GM18499 (cell line): ENCODE measurements around the gene SLC13A4.

Source experiments
- ATAC-seq: cut with Tn5 transposase; IDR thresholded peaks from one replicate; pipeline ENCODE4 v1.9.1; 2021; ENCODE audit warnings: moderate number of reproducible peaks; ENCODE audit not compliant: insufficient read depth, unreplicated experiment

The SLC13A4 gene

GRCh38 chr7:135634191-135634878 is 93.7 kb downstream of the SLC13A4 start:
- ATAC-seq, result no peak
